H1 (cell line): ENCODE results near the gene MAML3. TPM values are rescaled to one million over a fixed set of nuclear protein-coding genes. Genes with fewer than 3 reads are reported as not detected.

ENCODE experiments used
- CTCF ChIA-PET: fragments of 300-600 bp; sonication (Branson Sonifier 250); formaldehyde crosslinking; loops from one replicate; lab custom pipeline; 2021; ENCODE audit not compliant: partially characterized antibody; lab: Charles Lee
- POLR2A ChIA-PET: fragments of 300-600 bp; sonication (Branson Sonifier 250); formaldehyde crosslinking; loops from one replicate; lab custom pipeline; 2021; ENCODE audit warnings: inconsistent platforms; ENCODE audit not compliant: partially characterized antibody; lab: Charles Lee
- DNase-seq, 2 experiments: peaks; one replicate each; pipeline versions ENCODE4 v3.0.0 to v3.0.0-alpha.2; 2010 to 2022; ENCODE audit warnings: low spot score in 2 of 2, low read depth in 1 of 2, mixed read lengths in 1 of 2
- FAIRE-seq: peaks from 2 replicates; lab custom pipeline; 2011; peaks lifted over from hg19 to GRCh38; lab: Jason Lieb, UNC
- H2AFZ ChIP-seq: 2 replicates; pipeline ENCODE4 v1.8.1; 2012; ENCODE audit warnings: low read length, inconsistent platforms
- H2AK5ac ChIP-seq: 2 replicates; pipeline ENCODE4 v1.6.1; 2013; ENCODE audit warnings: low read depth, low read length
- H2BK120ac ChIP-seq: replicated peaks from 2 replicates; pipeline ENCODE3; 2013; ENCODE audit warnings: low read depth, low read length, inconsistent platforms
- H2BK12ac ChIP-seq: 2 replicates; pipeline ENCODE4 v1.6.1; 2013; ENCODE audit warnings: low read depth, low read length
- H2BK15ac ChIP-seq: 2 replicates; pipeline ENCODE4 v1.6.1; 2013; ENCODE audit warnings: low read length
- H2BK20ac ChIP-seq: 2 replicates; pipeline ENCODE4 v1.6.1; 2013; ENCODE audit warnings: low read length
- H2BK5ac ChIP-seq: 2 replicates; pipeline ENCODE4 v1.6.1; 2013; ENCODE audit warnings: low read depth, low read length
- H3K14ac ChIP-seq: 2 replicates; pipeline ENCODE4 v1.6.1; 2013; ENCODE audit warnings: inconsistent platforms; ENCODE audit not compliant: insufficient read length
- H3K18ac ChIP-seq: 2 replicates; pipeline ENCODE4 v1.6.1; 2013; ENCODE audit warnings: low read length; ENCODE audit errors: extremely low read depth
- H3K23ac ChIP-seq: 2 replicates; pipeline ENCODE4 v1.6.1; 2013; ENCODE audit warnings: inconsistent platforms; ENCODE audit not compliant: insufficient read length
- H3K23me2 ChIP-seq: 2 replicates; pipeline ENCODE4 v1.6.1; 2013; ENCODE audit warnings: low read depth, low read length
- H3K27ac ChIP-seq: 2 replicates; pipeline ENCODE4 v1.6.1; 2011; ENCODE audit warnings: low read depth, low read length, inconsistent platforms
- H3K27me3 ChIP-seq, 4 experiments: replicated peaks in 1 of 4; 1 replicate in 1 of 4; 2 replicates in 3 of 4; pipeline versions ENCODE4 v1.6.1 to v1.8.1; 2011 to 2013; ENCODE audit warnings: low read length in 3 of 4, mild to moderate bottlenecking in 3 of 4, inconsistent platforms in 2 of 4, mixed read lengths in 2 of 4, moderate library complexity in 1 of 4; ENCODE audit not compliant: control insufficient read depth in 3 of 4, insufficient read depth in 3 of 4; ENCODE audit errors: extremely low read depth in 1 of 4
- H3K36me3 ChIP-seq, 4 experiments: 2 replicates each; pipeline versions ENCODE4 v1.6.1 to v1.8.1; 2011 to 2013; ENCODE audit warnings: mild to moderate bottlenecking in 4 of 4, low read length in 3 of 4, moderate library complexity in 2 of 4, control low read depth in 1 of 4, inconsistent platforms in 1 of 4; ENCODE audit not compliant: insufficient read depth in 4 of 4, control insufficient read depth in 2 of 4
- H3K4ac ChIP-seq: replicated peaks from 2 replicates; pipeline ENCODE3; 2013; ENCODE audit warnings: low read length, low read depth, mixed read lengths, inconsistent platforms; ENCODE audit not compliant: insufficient read length
- H3K4me1 ChIP-seq, 4 experiments: replicated peaks in 1 of 4; 1 replicate in 1 of 4; 2 replicates in 3 of 4; pipeline versions ENCODE4 v1.6.1 to v1.8.1; 2011 to 2013; ENCODE audit warnings: low read length in 3 of 4, inconsistent platforms in 2 of 4, mixed read lengths in 1 of 4; ENCODE audit not compliant: insufficient read depth in 4 of 4, control insufficient read depth in 3 of 4
- H3K4me2 ChIP-seq, 2 experiments: 2 replicates each; pipeline versions ENCODE4 v1.6.1 to v1.8.1; 2011 to 2013; ENCODE audit warnings: low read depth in 2 of 2, low read length in 2 of 2, control low read depth in 1 of 2, inconsistent platforms in 1 of 2, mild to moderate bottlenecking in 1 of 2; ENCODE audit not compliant: insufficient read depth in 1 of 2
- H3K4me3 ChIP-seq, 4 experiments: fragments of 200-600, 300-600 bp in 1 of 4; sonication (generic), shearing (Covaris generic), sonication (Bioruptor Twin) in 1 of 4; 2 replicates each; pipeline versions ENCODE4 v1.5.1 to v1.8.1; 2011 to 2016; ENCODE audit warnings: low read length in 4 of 4, low read depth in 3 of 4, control low read depth in 2 of 4, inconsistent platforms in 2 of 4, mild to moderate bottlenecking in 2 of 4, mixed read lengths in 1 of 4, moderate library complexity in 1 of 4; ENCODE audit not compliant: insufficient read depth in 2 of 4; ENCODE audit errors: extremely low read depth in 1 of 4
- H3K56ac ChIP-seq: replicated peaks from 2 replicates; pipeline ENCODE3; 2013; ENCODE audit warnings: low read depth, mild to moderate bottlenecking, mixed read lengths, low read length, inconsistent platforms; ENCODE audit not compliant: insufficient read length
- H3K79me1 ChIP-seq: 2 replicates; pipeline ENCODE4 v1.6.1; 2013; ENCODE audit warnings: low read depth, low read length, control low read depth
- H3K79me2 ChIP-seq, 2 experiments: 2 replicates each; pipeline versions ENCODE4 v1.6.1 to v1.8.1; 2012 to 2013; ENCODE audit warnings: low read length in 2 of 2, mild to moderate bottlenecking in 2 of 2, inconsistent platforms in 1 of 2; ENCODE audit not compliant: insufficient read depth in 2 of 2, control insufficient read depth in 1 of 2
- H3K9ac ChIP-seq, 4 experiments: replicated peaks in 1 of 4; 1 replicate in 1 of 4; 2 replicates in 3 of 4; pipeline versions ENCODE4 v1.6.1 to v1.8.1; 2011 to 2013; ENCODE audit warnings: low read depth in 3 of 4, low read length in 3 of 4, control low read depth in 2 of 4, mild to moderate bottlenecking in 2 of 4, moderate library complexity in 2 of 4, inconsistent platforms in 1 of 4; ENCODE audit errors: extremely low read depth in 1 of 4
- H3K9me3 ChIP-seq, 2 experiments: 2 replicates each; pipeline versions ENCODE4 v1.6.1 to v1.8.1; 2012 to 2013; ENCODE audit warnings: mild to moderate bottlenecking in 2 of 2, moderate library complexity in 2 of 2, control low read depth in 1 of 2, inconsistent platforms in 1 of 2, low read depth in 1 of 2, low read length in 1 of 2, mixed read lengths in 1 of 2; ENCODE audit not compliant: insufficient read depth in 2 of 2
- H4K20me1 ChIP-seq, 2 experiments: replicated peaks in 1 of 2; 2 replicates each; pipeline versions ENCODE3 to v1.8.1; 2011 to 2013; ENCODE audit warnings: inconsistent platforms in 2 of 2, low read length in 2 of 2, mild to moderate bottlenecking in 1 of 2; ENCODE audit not compliant: insufficient read depth in 2 of 2, control insufficient read depth in 1 of 2
- H4K5ac ChIP-seq: 2 replicates; pipeline ENCODE4 v1.6.1; 2013; ENCODE audit warnings: low read length, low read depth, mixed read lengths, inconsistent platforms; ENCODE audit not compliant: insufficient read length
- H4K8ac ChIP-seq: 2 replicates; pipeline ENCODE4 v1.8.0; 2013; ENCODE audit warnings: mild to moderate bottlenecking, moderate library complexity, low read length, inconsistent platforms; ENCODE audit not compliant: insufficient read depth; ENCODE audit errors: extremely low read depth
- H4K91ac ChIP-seq: replicated peaks from 2 replicates; pipeline ENCODE3; 2013; ENCODE audit warnings: low read length, mixed read lengths, inconsistent platforms; ENCODE audit not compliant: insufficient read length
- WGBS, 2 experiments: shearing (Covaris generic) in 1 of 2; methylation state at CpG; one replicate each; pipeline versions ENCODE4 v1.1.6 to v1.1.7; 2013 to 2015; ENCODE audit warnings: low lambda C conversion rate in 2 of 2, mixed read lengths in 2 of 2, inconsistent platforms in 1 of 2, low coverage in 1 of 2, missing lambda C conversion rate in 1 of 2; ENCODE audit not compliant: insufficient replicate concordance in 2 of 2, insufficient coverage in 1 of 2, insufficient read length in 1 of 2; ENCODE audit errors: extremely low coverage in 1 of 2, missing lambda C conversion rate in 1 of 2; 5-methylcytosine and 5-hydroxymethylcytosine counted together
- polyA plus RNA-seq, 7 experiments: library from polyadenylated mRNA; depleted of rRNA in 3 of 7; stranded (reverse) in 5 of 7; unstranded in 2 of 7; fragments of >200 nt in 5 of 7; fragments of 200-250 nt in 2 of 7; gene quantifications; 1 replicate in 5 of 7; 2 replicates in 1 of 7; 4 replicates in 1 of 7; pipeline versions ENCODE4 v1.2.1 to v1.2.3, GENCODE V29; 2011 to 2013; ENCODE audit warnings: missing spikeins in 2 of 7, mixed read lengths in 2 of 7
- total RNA-seq: library from RNA; stranded (reverse); fragmentation: NEBNext Ultra II Directional; extraction: Animal tissue kit (Norgen Biotek cat#: 25700); gene quantifications from 2 replicates; pipeline ENCODE4 v1.2.1, GENCODE V29; 2021

Gene MAML3
- total and polyA plus RNA-seq, 2 of the 8 experiments (the other 6 are each of a cell fraction or from before 2014, with no cell fraction given) = 2.1 to 5.7 TPM

DNA sequence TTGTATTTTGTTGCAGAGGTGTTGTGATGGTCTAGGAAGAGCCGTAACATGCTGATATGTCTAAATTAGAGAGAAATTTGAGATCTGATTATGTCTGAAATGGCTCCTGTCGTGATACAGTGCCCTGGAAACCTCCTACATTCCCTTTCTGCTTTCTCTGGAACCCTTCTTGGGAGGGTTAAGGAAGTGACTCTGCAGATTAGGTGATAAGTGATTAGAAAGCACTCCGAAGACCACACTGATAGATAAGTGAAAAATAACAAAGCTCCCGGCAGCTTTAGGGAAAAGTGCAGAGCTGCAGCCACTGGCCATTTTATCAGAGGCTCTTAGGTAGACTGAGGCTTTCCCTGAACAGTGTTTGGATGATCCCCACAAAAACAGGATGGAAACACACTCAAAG, 377.7 kb downstream of the MAML3 start:
- H2BK12ac ChIP-seq = no peak overlapping the region
- H3K18ac ChIP-seq = no peak overlapping the region
- peaks cover 0 to 6% (median 3%) of the 10 kb centered on the region in 4 experiments; a peak in 3 of 7 replicates for H3K4me1 ChIP-seq
- WGBS, 2 experiments = 88% methylated on average over 4 of the region's 4 CpGs; no CpG with 5 or more reads in 1 of the 2 experiments
- no peak overlapping the region for H3K14ac ChIP-seq
- H3K36me3 ChIP-seq = no peaks in the 10 kb centered on the region
- H3K4me3 ChIP-seq = no peak overlapping the region
- H3K56ac ChIP-seq = no peak overlapping the region
- H4K91ac ChIP-seq = no peak overlapping the region
- no peak for FAIRE-seq
- no peaks in the 10 kb centered on the region for H4K20me1 ChIP-seq
- no peak for DNase-seq
- no peak overlapping the region for H2BK5ac ChIP-seq
- no peaks in the 10 kb centered on the region for H3K79me2 ChIP-seq
- no peak overlapping the region for H3K23ac ChIP-seq
- no peak overlapping the region for H3K4me2 ChIP-seq
- no peak overlapping the region for H2AK5ac ChIP-seq
- no peak overlapping the region for H3K4ac ChIP-seq
- H3K79me1 ChIP-seq = no peaks in the 10 kb centered on the region
- H3K23me2 ChIP-seq = no peaks in the 10 kb centered on the region
- H2BK120ac ChIP-seq = no peak overlapping the region
- no peak overlapping the region for H3K9ac ChIP-seq
- no peak overlapping the region for H4K5ac ChIP-seq
- no peak overlapping the region for H2AFZ ChIP-seq
- no peaks in the 10 kb centered on the region for H3K9me3 ChIP-seq
- no peak overlapping the region for H2BK20ac ChIP-seq
- no peak overlapping the region for H4K8ac ChIP-seq
- ChIA-PET CTCF (interaction anchor here (1.6 to 2.8 kb wide), 2 partner anchors 15 to 46 kb away, joined by 3 to 8 read pairs; no protein-coding TSS in a partner anchor), POLR2A (no interaction called here)
- H2BK15ac ChIP-seq = no peak overlapping the region
- H3K27me3 ChIP-seq = no peaks in the 10 kb centered on the region
- no peak overlapping the region for H3K27ac ChIP-seq
